HG03565 (cell line): ENCODE data around the gene BCAS3.
"Not testable (repeated sequence)": the region's sequence is repeated elsewhere in the genome, so short reads cannot be mapped to it uniquely, and the experiment has no call there.

Source experiments
- ATAC-seq: cut with Tn5 transposase; IDR thresholded peaks from one replicate; pipeline ENCODE4 v1.9.1; 2021; ENCODE audit warnings: mild to moderate bottlenecking, moderate library complexity; ENCODE audit not compliant: unreplicated experiment

BCAS3 gene

GRCh38 chr17:60863892-60864707 is 186.4 kb downstream of the BCAS3 start:
- no peak for ATAC-seq

- ATAC-seq, result no peak
Observed at GRCh38 chr17:60864708-60865005, 187.0 kb downstream of the BCAS3 start.

GRCh38 chr17:60874772-60875171 is 197.1 kb downstream of the BCAS3 start:
- ATAC-seq, result no peak

- ATAC-seq, result not testable (repeated sequence)
Observed at GRCh38 chr17:60886731-60887613, 209.3 kb downstream of the BCAS3 start.

GRCh38 chr17:60887614-60888028 is 210.0 kb downstream of the BCAS3 start:
- ATAC-seq, result no peak

GRCh38 chr17:60888812-60889709 is 211.4 kb downstream of the BCAS3 start:
- ATAC-seq, result no peak

GRCh38 chr17:60891149-60891548 is 213.5 kb downstream of the BCAS3 start:
- ATAC-seq, result no peak

- no peak for ATAC-seq
Observed at GRCh38 chr17:60893475-60893874, 215.8 kb downstream of the BCAS3 start.

- no peak for ATAC-seq
Observed at GRCh38 chr17:60896996-60897395, 219.3 kb downstream of the BCAS3 start.

- ATAC-seq, result no peak
Observed at GRCh38 chr17:60899115-60899514, 221.5 kb downstream of the BCAS3 start.

- ATAC-seq, result no peak
Observed at GRCh38 chr17:60900688-60901087, 223.0 kb downstream of the BCAS3 start.

- ATAC-seq, result no peak
Observed at GRCh38 chr17:60901242-60901641, 223.6 kb downstream of the BCAS3 start.

GRCh38 chr17:60901806-60902205 is 224.2 kb downstream of the BCAS3 start:
- ATAC-seq, result no peak

GRCh38 chr17:60902399-60902798 is 224.7 kb downstream of the BCAS3 start:
- ATAC-seq, result no peak

- no peak for ATAC-seq
Observed at GRCh38 chr17:60904582-60904981, 226.9 kb downstream of the BCAS3 start.

- ATAC-seq, result no peak
Observed at GRCh38 chr17:60905709-60906108, 228.1 kb downstream of the BCAS3 start.

- ATAC-seq, result no peak
Observed at GRCh38 chr17:60908324-60908723, 230.7 kb downstream of the BCAS3 start.

GRCh38 chr17:60909405-60909804 is 231.8 kb downstream of the BCAS3 start:
- no peak for ATAC-seq

- ATAC-seq, result no peak
Observed at GRCh38 chr17:60910415-60910814, 232.8 kb downstream of the BCAS3 start.

- ATAC-seq, result no peak
Observed at GRCh38 chr17:60914078-60914477, 236.4 kb downstream of the BCAS3 start.

- no peak for ATAC-seq
Observed at GRCh38 chr17:60916043-60916442, 238.4 kb downstream of the BCAS3 start.
